ENCODE results near the gene ADAM23. TPM values are rescaled to one million over a fixed set of nuclear protein-coding genes. Genes with fewer than 3 reads are reported as not detected.

ADAM23 gene
- total and polyA plus RNA-seq, 12 donors, result 4.5 to 33.9 (median 6.7) TPM

GRCh38 chr2:206452750-206453149, 9.4 kb downstream of the ADAM23 start:
- H3K4me3 ChIP-seq, result no peak overlapping the region

GRCh38 chr2:206456078-206456754, 12.9 kb downstream of the ADAM23 start:
- Histone ChIP-seq H3K36me3 (replicated peaks in 1 of 2) (no peaks in the 10 kb centered on the region), H3K27me3 (no peaks in the 10 kb centered on the region), H3K27ac (no peak overlapping the region), H3K4me3 (no peak overlapping the region), H3K4me1 (replicated peaks in 1 of 2) (no peaks in the 10 kb centered on the region), H3K9me3 (replicated peaks in 1 of 3) (no peaks in the 10 kb centered on the region)
- intact Hi-C loops (cut with DNase I), result no loop called here
- TF ChIP-seq CTCF (IDR thresholded peaks at IDR 0.05) (no peak), POLR2A (IDR thresholded peaks at IDR 0.05) (no peak)
- 76 to 88% (median 85%) methylated on average over 5 of the region's 5 CpGs for WGBS, 4 donors
- DNase-seq, result no peak

More at GRCh38 chr2:206452750-206453149, 9.4 kb downstream of the ADAM23 start:
- TF ChIP-seq POLR2A (IDR thresholded peaks at IDR 0.05) (no peak), CTCF (IDR thresholded peaks at IDR 0.05) (no peak)
- Histone ChIP-seq H3K27me3 (no peaks in the 10 kb centered on the region), H3K27ac (no peak overlapping the region), H3K4me1 (replicated peaks in 1 of 2) (no peaks in the 10 kb centered on the region), H3K36me3 (replicated peaks in 1 of 2) (no peaks in the 10 kb centered on the region), H3K9me3 (replicated peaks in 1 of 3) (no peaks in the 10 kb centered on the region)
- WGBS, 4 donors, result 24 to 50% (median 47%) methylated on average over 3 of the region's 3 CpGs
- intact Hi-C loops (cut with DNase I), result no loop called here
- DNase-seq, result peak in 1 of 7 donors; percentile 19

- Histone ChIP-seq H3K36me3 (replicated peaks in 1 of 2) (no peaks in the 10 kb centered on the region), H3K4me1 (replicated peaks in 1 of 2) (no peaks in the 10 kb centered on the region), H3K27ac (no peak overlapping the region), H3K4me3 (no peak overlapping the region), H3K9me3 (replicated peaks in 1 of 3) (no peaks in the 10 kb centered on the region), H3K27me3 (no peaks in the 10 kb centered on the region)
- TF ChIP-seq CTCF (IDR thresholded peaks at IDR 0.05) (no peak), POLR2A (IDR thresholded peaks at IDR 0.05) (no peak)
- WGBS, 4 donors, result 55 to 78% (median 59%) methylated on average over 2 of the region's 2 CpGs
- intact Hi-C loops (cut with DNase I), result no loop called here
- DNase-seq, result no peak
Observed at GRCh38 chr2:206457188-206457634, 13.9 kb downstream of the ADAM23 start.

GRCh38 chr2:206462240-206462854, 19.0 kb downstream of the ADAM23 start:
- no peak for TF ChIP-seq POLR2A (IDR thresholded peaks at IDR 0.05)
- no peak for TF ChIP-seq CTCF (IDR thresholded peaks at IDR 0.05)
- 53 to 63% (median 60%) methylated on average over 6 of the region's 6 CpGs for whole genome bisulfite sequencing, 4 donors
- Histone ChIP-seq H3K9me3 (replicated peaks in 1 of 3) (no peaks in the 10 kb centered on the region), H3K27me3 (no peaks in the 10 kb centered on the region), H3K27ac (no peak overlapping the region), H3K4me1 (replicated peaks in 1 of 2) (no peaks in the 10 kb centered on the region), H3K4me3 (no peak overlapping the region), H3K36me3 (replicated peaks in 1 of 2) (no peaks in the 10 kb centered on the region)
- intact Hi-C loops (cut with DNase I), result no loop called here
- DNase-seq, result no peak

All from adrenal gland (tissue), 12 donors.